Heart left ventricle (tissue), 16 donors: ENCODE results near the gene ELP1. TPM values are rescaled to one million over a fixed set of nuclear protein-coding genes. Genes with fewer than 3 reads are reported as not detected.

Experiments used
- ATAC-seq, 4 donors: fragments of 200-7000 bp; cut with Tn5 transposase; one replicate each; pipeline ENCODE4 v1.9.1; 2020 to 2022; ENCODE audit warnings: moderate library complexity in 4 of 4, mild to moderate bottlenecking in 3 of 4, moderate number of reproducible peaks in 1 of 4
- DNase-seq, 5 donors: peaks; one replicate each; pipeline ENCODE4 v3.0.0-alpha.2; 2020
- H3K27ac ChIP-seq, 12 donors: fragments of 200-600 bp; sonication (generic) in 4 of 12; one replicate each; pipeline versions ENCODE4 v1.5.0 to v1.8.0; 2016 to 2022; ENCODE audit warnings: mild to moderate bottlenecking in 2 of 12
- H3K27me3 ChIP-seq, 9 donors: fragments of 200-600 bp; sonication (generic) in 2 of 9; one replicate each; pipeline versions ENCODE4 v1.5.1 to v1.8.0; 2016 to 2022; ENCODE audit warnings: mild to moderate bottlenecking in 3 of 9
- H3K36me3 ChIP-seq, 9 donors: fragments of 200-600 bp; sonication (generic) in 2 of 9; one replicate each; pipeline versions ENCODE4 v1.5.0 to v1.8.0; 2018 to 2022; ENCODE audit warnings: mild to moderate bottlenecking in 2 of 9
- H3K4me1 ChIP-seq, 12 donors: fragments of 200-600 bp; sonication (generic) in 4 of 12; one replicate each; pipeline versions ENCODE4 v1.5.0 to v1.8.0; 2016 to 2022; ENCODE audit warnings: mild to moderate bottlenecking in 3 of 12
- H3K4me3 ChIP-seq, 12 donors: fragments of 200-600 bp; sonication (generic) in 4 of 12; one replicate each; pipeline versions ENCODE4 v1.5.0 to v1.8.0; 2017 to 2022; ENCODE audit warnings: mild to moderate bottlenecking in 9 of 12, moderate library complexity in 4 of 12
- H3K9me3 ChIP-seq, 12 donors: fragments of 200-600 bp; sonication (generic) in 4 of 12; one replicate each; pipeline versions ENCODE4 v1.5.0 to v1.8.0; 2016 to 2022; ENCODE audit warnings: mild to moderate bottlenecking in 1 of 12
- POLR2A ChIP-seq, 2 donors: fragments of 450-650 bp; IDR thresholded peaks; one replicate each; pipeline ENCODE4 v1.6.1; 2017; ENCODE audit warnings: antibody characterized with exemption in 2 of 2, mild to moderate bottlenecking in 2 of 2, moderate library complexity in 2 of 2
- WGBS, 4 donors: extraction: QIAGEN DNeasy Blood & Tissue Kit in 2 of 4; methylation state at CpG; one replicate each; pipeline versions ENCODE4 v1.1.5 to v1.1.7; 2013 to 2018; 5-methylcytosine and 5-hydroxymethylcytosine counted together
- intact Hi-C, 10 donors: fragments of 100-400 bp; cut with DNase I; formaldehyde crosslinking; loops; one replicate each; pipeline versions ENCODE4 v1.11.1 to v1.14.2; 2022
- polyA plus RNA-seq, 2 donors: library from polyadenylated mRNA; stranded (reverse); fragments of 200-250 nt; gene quantifications; one replicate each; pipeline ENCODE4 v1.2.3, GENCODE V29; 2013
- total RNA-seq, 9 donors: library from RNA; depleted of rRNA in 2 of 9; stranded (reverse); fragments of >200 nt in 2 of 9; fragmentation: NEBNext Ultra II Directional in 3 of 9; extraction: Animal tissue kit (Norgen Biotek cat#: 25700) in 3 of 9; gene quantifications; one replicate each; pipeline versions ENCODE4 v1.1.0 to v1.2.4, GENCODE V29; 2016 to 2023
- TF ChIP-seq, protein P1 (sequence below), 12 donors: fragments of 200-600 bp; sonication (generic) in 4 of 12; IDR thresholded peaks; one replicate each; pipeline versions ENCODE4 v1.5.0 to v1.8.0; 2018 to 2022; ENCODE audit warnings: antibody characterized with exemption in 12 of 12, mild to moderate bottlenecking in 5 of 12
- donor health status: ischemic (EF 13 %, LVEDD 7.1; RV severe dilation, severe dysfunction).
- donor health status: healthy with polysubstance abuse.
- donor health status: DM: no; HTN: yes; CAD: no.
- donor health status: DM: no; HTN: no; CAD: no.
- donor health status: ischemic (EF 25% LVEDD 6.9; RV normal size, moderate dysfunction).
- donor health status: ischemic (EF 25% LVEDD 5.7; RV mildly dilated, moderate dysfunction).
- donor health status: healthy.
- donor health status: DM: yes; HTN: yes; CAD: no.
- donor health status: ischemic (EF 35%, LVEDD 5.7; RV mildly dilated, moderate dysfunction).
- donor health status: nonischemic (EF 11% LVEDD 7.7; RV severe dilation, severe dysfunction).
- donor health status: DM: yes; HTN: yes; CAD: no.
- donor health status: PGD.
- donor health status: ischemic (EF 29% LVEDD 5.4; RV normal size, mild dysfunction).
- donor health status: nonischemic (EF 23%, LVEDD 6.1; RV moderate dilation, normal function).

The ELP1 gene
- total and polyA plus RNA-seq, 11 donors, result 7.8 to 32.0 (median 20.5) TPM

DNA sequence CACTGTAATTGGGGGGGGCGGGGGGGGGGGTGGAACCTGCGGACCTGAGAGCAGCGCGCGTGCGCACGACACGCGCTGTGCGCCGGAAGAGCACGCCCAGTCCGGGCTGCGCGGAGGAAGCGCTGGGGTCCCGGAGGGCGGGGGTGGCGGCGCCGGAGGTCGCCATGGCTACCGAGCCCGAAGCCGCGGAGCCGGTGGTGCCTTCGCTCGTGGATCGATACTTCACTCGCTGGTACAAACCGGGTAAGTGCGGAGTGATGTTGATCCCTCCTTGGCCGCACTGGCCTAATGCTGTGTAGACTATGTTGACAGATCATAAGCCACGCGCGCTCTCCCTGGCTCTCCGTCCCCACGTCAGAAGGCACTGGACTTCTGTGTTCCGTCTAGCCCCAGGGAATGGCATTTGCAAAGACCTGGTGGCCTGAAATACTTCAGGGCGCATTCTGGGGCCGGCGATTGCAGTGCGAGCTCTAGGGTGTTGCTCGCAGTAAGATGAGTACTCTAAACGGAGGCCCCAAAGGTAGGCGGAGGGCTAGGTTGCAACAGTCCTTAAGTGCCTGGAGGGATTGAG, 484 bp upstream of the ELP1 start, which contains the start of gene ABITRAM:
Gene ABITRAM (plus strand): TSS at position 78 of the 571 bp plus-strand sequence. CDS start 87 bp downstream, at position 165.
- WGBS, 4 donors, result 0 to 1% (median 1%) methylated on average over 24 to 47 of the region's 47 CpGs
- peak; percentile 87 to 95 (median 94) for ATAC-seq
- Histone ChIP-seq H3K9me3 (no peaks in the 10 kb centered on the region), H3K4me3 (peak within 1 kb of the TSS; percentile 67 to 99 (median 90)), H3K4me1 (peaks cover 0 to 30% (median 19%) of the 10 kb centered on the region in 12 donors), H3K27me3 (no peaks in the 10 kb centered on the region), H3K27ac (peak within 1 kb of the TSS; percentile 77 to 96 (median 90)), H3K36me3 (peaks cover 0 to 45% (median 21%) of the 10 kb centered on the region in 9 donors)
- TF ChIP-seq, protein P1, sequence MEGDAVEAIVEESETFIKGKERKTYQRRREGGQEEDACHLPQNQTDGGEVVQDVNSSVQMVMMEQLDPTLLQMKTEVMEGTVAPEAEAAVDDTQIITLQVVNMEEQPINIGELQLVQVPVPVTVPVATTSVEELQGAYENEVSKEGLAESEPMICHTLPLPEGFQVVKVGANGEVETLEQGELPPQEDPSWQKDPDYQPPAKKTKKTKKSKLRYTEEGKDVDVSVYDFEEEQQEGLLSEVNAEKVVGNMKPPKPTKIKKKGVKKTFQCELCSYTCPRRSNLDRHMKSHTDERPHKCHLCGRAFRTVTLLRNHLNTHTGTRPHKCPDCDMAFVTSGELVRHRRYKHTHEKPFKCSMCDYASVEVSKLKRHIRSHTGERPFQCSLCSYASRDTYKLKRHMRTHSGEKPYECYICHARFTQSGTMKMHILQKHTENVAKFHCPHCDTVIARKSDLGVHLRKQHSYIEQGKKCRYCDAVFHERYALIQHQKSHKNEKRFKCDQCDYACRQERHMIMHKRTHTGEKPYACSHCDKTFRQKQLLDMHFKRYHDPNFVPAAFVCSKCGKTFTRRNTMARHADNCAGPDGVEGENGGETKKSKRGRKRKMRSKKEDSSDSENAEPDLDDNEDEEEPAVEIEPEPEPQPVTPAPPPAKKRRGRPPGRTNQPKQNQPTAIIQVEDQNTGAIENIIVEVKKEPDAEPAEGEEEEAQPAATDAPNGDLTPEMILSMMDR (IDR thresholded peaks at IDR 0.05), result no peak
- TF ChIP-seq POLR2A (IDR thresholded peaks at IDR 0.05), result peak in 1 of 2 donors; percentile 36
- intact Hi-C loops, result loop anchor here in 5 of 10 donors (5.0 to 10.0 kb wide), 5 partner anchors 78 to 188 kb away; partner anchors contain the start of genes TMEM245 (in 2 of the 5) and CTNNAL1 (in 1 of the 5)
- DNase-seq, result peak; percentile 77 to 87 (median 81)

DNA sequence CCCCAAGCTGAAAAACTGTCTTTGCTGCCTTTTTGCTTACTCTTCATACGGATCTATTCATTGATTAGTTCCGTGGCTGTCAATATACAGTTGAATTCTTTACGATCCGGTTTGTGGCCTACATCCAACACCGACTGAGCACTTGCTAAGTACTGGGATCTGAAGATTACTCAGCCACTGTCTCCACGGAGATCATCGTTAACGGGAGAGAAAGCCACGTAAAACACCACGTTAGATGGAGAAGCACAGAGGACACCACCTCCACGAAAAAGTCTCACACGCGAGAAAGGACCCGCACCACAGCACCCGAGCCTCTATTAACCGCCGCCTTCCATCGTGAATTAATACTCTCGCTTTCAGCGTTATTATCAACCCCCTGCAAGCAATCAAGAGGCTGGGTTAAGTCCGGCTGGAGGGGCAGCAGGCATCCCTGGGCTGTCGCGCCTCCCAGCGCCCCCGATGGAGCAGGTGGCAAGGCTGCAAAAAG, 650 bp downstream of the ELP1 start:
- peak overlapping the region; percentile 77 to 96 (median 90) for H3K27ac ChIP-seq
- WGBS, 4 donors, result 0 to 2% (median 1%) methylated on average over 20 to 25 of the region's 25 CpGs
- DNase-seq (no peak), ATAC-seq (peak in 1 of 4 donors; percentile 3)
- intact Hi-C loops, result loop anchor here in 5 of 10 donors (5.0 to 10.0 kb wide), 5 partner anchors 79 to 189 kb away; partner anchors contain the start of genes TMEM245 (in 2 of the 5) and CTNNAL1 (in 1 of the 5)
- H3K27me3 ChIP-seq, result no peaks in the 10 kb centered on the region
- no peaks in the 10 kb centered on the region for H3K9me3 ChIP-seq
- H3K4me3 ChIP-seq, result peak overlapping the region; percentile 67 to 99 (median 90)
- peaks cover 0 to 30% (median 19%) of the 10 kb centered on the region in 12 donors for H3K4me1 ChIP-seq
- TF ChIP-seq POLR2A (IDR thresholded peaks at IDR 0.05), result no peak
- TF ChIP-seq, protein P1 (IDR thresholded peaks at IDR 0.05), result no peak
- H3K36me3 ChIP-seq, result peaks cover 0 to 45% (median 26%) of the 10 kb centered on the region in 9 donors

DNA sequence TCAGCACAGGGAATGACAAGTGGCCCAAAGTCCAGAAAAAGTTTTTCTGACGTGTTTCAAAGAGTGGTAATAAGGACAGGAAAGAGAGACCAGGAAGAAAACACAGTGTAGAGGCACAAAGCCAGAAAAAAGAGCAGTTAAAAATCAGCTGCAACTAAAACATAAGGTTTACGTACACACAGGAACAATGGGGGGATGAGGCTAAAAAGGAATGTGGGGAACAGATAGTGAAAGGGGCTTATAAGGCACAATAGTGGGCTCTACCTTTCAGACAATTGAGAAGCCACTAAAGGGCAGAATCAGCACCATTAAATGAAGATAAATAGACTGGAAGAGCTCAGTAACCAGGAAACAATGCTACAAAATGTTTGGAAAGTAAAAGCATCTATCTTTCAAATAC, 5.5 kb downstream of the ELP1 start:
- intact Hi-C loops, result loop anchor here in 1 of 10 donors (10.0 kb wide), 1 partner anchor 116 kb away; no protein-coding TSS in a partner anchor
- TF ChIP-seq, protein P1 (IDR thresholded peaks at IDR 0.05), result no peak
- no peak for TF ChIP-seq POLR2A (IDR thresholded peaks at IDR 0.05)
- Histone ChIP-seq H3K4me1 (peaks cover 0 to 18% (median 11%) of the 10 kb centered on the region in 12 donors), H3K4me3 (no peak overlapping the region), H3K9me3 (no peaks in the 10 kb centered on the region), H3K36me3 (peaks cover 0 to 76% (median 68%) of the 10 kb centered on the region in 9 donors), H3K27ac (no peak overlapping the region), H3K27me3 (no peaks in the 10 kb centered on the region)
- no peak for ATAC-seq
- DNase-seq, result no peak
- 69 to 89% (median 85%) methylated on average over 2 of the region's 2 CpGs for WGBS, 4 donors

DNA sequence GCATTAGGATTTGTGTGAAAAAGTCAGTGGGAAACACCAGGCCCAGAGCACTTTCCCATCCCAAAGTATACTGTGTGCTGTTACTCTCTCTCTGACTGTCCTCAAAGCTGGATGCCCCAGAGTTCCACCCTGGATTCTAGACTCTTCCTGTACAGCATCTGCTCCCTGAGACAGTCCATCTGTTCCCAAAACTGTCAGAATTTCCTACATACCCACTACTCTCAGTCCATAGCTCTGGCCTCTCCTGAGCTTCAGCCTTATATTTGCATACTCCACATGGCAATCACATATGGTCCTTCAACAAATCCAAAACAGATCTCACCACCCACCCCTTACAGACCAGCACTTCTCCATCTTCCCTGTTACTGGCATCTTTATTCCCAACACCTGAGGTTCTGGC, 9.5 kb downstream of the ELP1 start:
- H3K4me1 ChIP-seq, result no peaks in the 10 kb centered on the region
- TF ChIP-seq, protein P1 (IDR thresholded peaks at IDR 0.05), result no peak
- TF ChIP-seq POLR2A (IDR thresholded peaks at IDR 0.05), result no peak
- no peak overlapping the region for H3K4me3 ChIP-seq
- peaks cover 0 to 100% (median 98%) of the 10 kb centered on the region in 9 donors for H3K36me3 ChIP-seq
- intact Hi-C loops, result loop anchor here in 1 of 10 donors (10.0 kb wide), 1 partner anchor 120 kb away; no protein-coding TSS in a partner anchor
- no peaks in the 10 kb centered on the region for H3K27me3 ChIP-seq
- DNase-seq (no peak), ATAC-seq (no peak)
- H3K9me3 ChIP-seq, result no peaks in the 10 kb centered on the region
- no peak overlapping the region for H3K27ac ChIP-seq
